Activated T-helper 17 cell treated with anti-CD3 and anti-CD28 coated beads, Interleukin-2, amount 50 U/mL, for 72 hours (primary cell): ENCODE measurements around the gene CLN3. TPM values are rescaled to one million over a fixed set of nuclear protein-coding genes. Genes with fewer than 3 reads are reported as not detected.
"Not testable (repeated sequence)": the region's sequence is repeated elsewhere in the genome, so short reads cannot be mapped to it uniquely, and the experiment has no call there.

ENCODE experiments used
- ATAC-seq: fragments of 150-1000 bp; cut with Tn5 transposase; replicated peaks from 2 replicates; pipeline ENCODE4 v1.10.0; 2021; ENCODE audit warnings: mild to moderate bottlenecking, moderate library complexity
- H3K27ac Mint-ChIP-seq: one replicate; pipeline ENCODE4 v1.8.0; 2022; ENCODE audit warnings: mixed read lengths
- H3K27me3 Mint-ChIP-seq: one replicate; pipeline ENCODE4 v1.8.0; 2022; ENCODE audit warnings: mixed read lengths
- H3K36me3 Mint-ChIP-seq: one replicate; pipeline ENCODE4 v1.8.0; 2022; ENCODE audit warnings: low read depth, mild to moderate bottlenecking, mixed read lengths
- H3K4me1 Mint-ChIP-seq: one replicate; pipeline ENCODE4 v1.8.0; 2022; ENCODE audit warnings: mixed read lengths
- H3K4me3 Mint-ChIP-seq: one replicate; pipeline ENCODE4 v1.8.0; 2022; ENCODE audit warnings: mild to moderate bottlenecking, mixed read lengths
- H3K9me3 Mint-ChIP-seq: one replicate; pipeline ENCODE4 v1.8.0; 2022; ENCODE audit warnings: mixed read lengths
- total RNA-seq, 2 donors: library from RNA; stranded (reverse); gene quantifications; one replicate each; pipeline ENCODE4 v1.2.3, GENCODE V29; 2022

The CLN3 gene
- total RNA-seq, 2 donors from 2014 or later, result 34.6 to 47.7 TPM

GRCh38 chr16:28501258-28502232 is 9.7 kb upstream of the CLN3 start:
- Mint-ChIP-seq H3K27ac (no peak overlapping the region), H3K4me3 (no peak overlapping the region), H3K9me3 (no peaks in the 10 kb centered on the region), H3K4me1 (peaks cover 8% of the 10 kb centered on the region), H3K27me3 (no peaks in the 10 kb centered on the region), H3K36me3 (no peaks in the 10 kb centered on the region)
- ATAC-seq, result peak; percentile 35

- H3K9me3 Mint-ChIP-seq, H3K36me3 Mint-ChIP-seq, H3K4me3 Mint-ChIP-seq, H3K27ac Mint-ChIP-seq, ATAC-seq, H3K27me3 Mint-ChIP-seq: not testable (repeated sequence)
- peaks cover 16% of the 10 kb centered on the region for H3K4me1 Mint-ChIP-seq
Observed at GRCh38 chr16:28500476-28501180, 8.8 kb upstream of the CLN3 start.

- no peak overlapping the region for H3K27ac Mint-ChIP-seq
- ATAC-seq, result no peak
- no peak overlapping the region for H3K4me3 Mint-ChIP-seq
- H3K9me3 Mint-ChIP-seq, result no peaks in the 10 kb centered on the region
- peaks cover 23% of the 10 kb centered on the region for H3K4me1 Mint-ChIP-seq
- H3K27me3 Mint-ChIP-seq, result no peaks in the 10 kb centered on the region
- H3K36me3 Mint-ChIP-seq, result no peaks in the 10 kb centered on the region
Observed at GRCh38 chr16:28499854-28500253, 8.0 kb upstream of the CLN3 start.

GRCh38 chr16:28498666-28499381 is 7.0 kb upstream of the CLN3 start:
- peaks cover 30% of the 10 kb centered on the region for H3K4me1 Mint-ChIP-seq
- no peaks in the 10 kb centered on the region for H3K27me3 Mint-ChIP-seq
- H3K36me3 Mint-ChIP-seq, result no peaks in the 10 kb centered on the region
- no peak for ATAC-seq
- H3K4me3 Mint-ChIP-seq, result no peak overlapping the region
- no peak overlapping the region for H3K27ac Mint-ChIP-seq
- H3K9me3 Mint-ChIP-seq, result no peaks in the 10 kb centered on the region

GRCh38 chr16:28497861-28498599 is 6.2 kb upstream of the CLN3 start:
- H3K36me3 Mint-ChIP-seq, result no peaks in the 10 kb centered on the region
- ATAC-seq, result no peak
- H3K27ac Mint-ChIP-seq, result peak overlapping the region; percentile 94
- no peak overlapping the region for H3K4me3 Mint-ChIP-seq
- peaks cover 30% of the 10 kb centered on the region for H3K4me1 Mint-ChIP-seq
- no peaks in the 10 kb centered on the region for H3K9me3 Mint-ChIP-seq
- H3K27me3 Mint-ChIP-seq, result no peaks in the 10 kb centered on the region

GRCh38 chr16:28497386-28497785 is 5.5 kb upstream of the CLN3 start:
- Mint-ChIP-seq H3K36me3 (no peaks in the 10 kb centered on the region), H3K27ac (peak overlapping the region; percentile 94), H3K4me3 (no peak overlapping the region), H3K27me3 (no peaks in the 10 kb centered on the region), H3K4me1 (peaks cover 30% of the 10 kb centered on the region), H3K9me3 (no peaks in the 10 kb centered on the region)
- ATAC-seq, result no peak

- Mint-ChIP-seq H3K27ac (peak overlapping the region; percentile 94), H3K4me1 (peaks cover 30% of the 10 kb centered on the region), H3K9me3 (no peaks in the 10 kb centered on the region), H3K4me3 (no peak overlapping the region), H3K36me3 (peaks cover 3% of the 10 kb centered on the region), H3K27me3 (no peaks in the 10 kb centered on the region)
- no peak for ATAC-seq
Observed at GRCh38 chr16:28496844-28497243, 5.0 kb upstream of the CLN3 start.

GRCh38 chr16:28495795-28496749 is 4.2 kb upstream of the CLN3 start:
- ATAC-seq, result no peak
- H3K4me1 Mint-ChIP-seq, result peaks cover 30% of the 10 kb centered on the region
- H3K27me3 Mint-ChIP-seq, result no peaks in the 10 kb centered on the region
- peak overlapping the region; percentile 95 for H3K4me3 Mint-ChIP-seq
- H3K27ac Mint-ChIP-seq, result peak overlapping the region; percentile 94
- H3K36me3 Mint-ChIP-seq, result peaks cover 11% of the 10 kb centered on the region
- H3K9me3 Mint-ChIP-seq, result no peaks in the 10 kb centered on the region

- peak overlapping the region; percentile 95 for H3K4me3 Mint-ChIP-seq
- no peaks in the 10 kb centered on the region for H3K9me3 Mint-ChIP-seq
- H3K27ac Mint-ChIP-seq, result peak overlapping the region; percentile 94
- H3K36me3 Mint-ChIP-seq, result peaks cover 17% of the 10 kb centered on the region
- no peaks in the 10 kb centered on the region for H3K27me3 Mint-ChIP-seq
- ATAC-seq, result no peak
- H3K4me1 Mint-ChIP-seq, result peaks cover 30% of the 10 kb centered on the region
Observed at GRCh38 chr16:28495098-28495793, 3.4 kb upstream of the CLN3 start.

GRCh38 chr16:28494121-28494851 is 2.4 kb upstream of the CLN3 start, which contains the start of gene APOBR:
APOBR (plus strand) TSS chr16:28494643; CDS start chr16:28494682, 39 bp downstream.
- ATAC-seq, result peak; percentile 86
- Mint-ChIP-seq H3K4me1 (peaks cover 32% of the 10 kb centered on the region), H3K27me3 (no peaks in the 10 kb centered on the region), H3K4me3 (peak within 1 kb of the TSS; percentile 95), H3K27ac (peak within 1 kb of the TSS; percentile 94), H3K9me3 (no peaks in the 10 kb centered on the region), H3K36me3 (peaks cover 26% of the 10 kb centered on the region)

- Mint-ChIP-seq H3K27ac (peak overlapping the region; percentile 99), H3K4me1 (peaks cover 40% of the 10 kb centered on the region), H3K4me3 (peak overlapping the region; percentile 95), H3K27me3 (no peaks in the 10 kb centered on the region), H3K36me3 (peaks cover 41% of the 10 kb centered on the region), H3K9me3 (no peaks in the 10 kb centered on the region)
- no peak for ATAC-seq
Observed at GRCh38 chr16:28492511-28492910, 637 bp upstream of the CLN3 start.
